AG04450 (cell line): Measurements from ENCODE around the gene MLIP. TPM values are rescaled to one million over a fixed set of nuclear protein-coding genes. Genes with fewer than 3 reads are reported as not detected.
"Not testable (repeated sequence)": the region's sequence is repeated elsewhere in the genome, so short reads cannot be mapped to it uniquely, and the experiment has no call there.

ENCODE experiments used
- CTCF ChIA-PET: fragments of 300-600, 350-600 bp; formaldehyde crosslinking; extraction: SDS; loops from one replicate; lab custom pipeline; 2022; ENCODE audit warnings: antibody characterized with exemption, inconsistent platforms; lab: Charles Lee
- POLR2A ChIA-PET: fragments of 350-600 bp; formaldehyde crosslinking; extraction: SDS; loops from one replicate; lab custom pipeline; 2021; ENCODE audit warnings: antibody characterized with exemption, inconsistent platforms; lab: Yijun Ruan, JAX
- DNase-seq: peaks from one replicate; pipeline ENCODE4 v3.0.0-alpha.2; 2011; ENCODE audit warnings: low read depth, low spot score
- H3K27ac ChIP-seq: one replicate; pipeline ENCODE4 v1.5.1; 2012; ENCODE audit warnings: low read depth, low read length, control low read depth
- H3K27me3 ChIP-seq: one replicate; pipeline ENCODE4 v1.6.0; 2012; ENCODE audit warnings: low read length; ENCODE audit not compliant: control insufficient read depth, insufficient read depth
- H3K4me3 ChIP-seq: 2 replicates; pipeline ENCODE4 v1.5.1; 2011; ENCODE audit warnings: mild to moderate bottlenecking, low read depth, low read length, control low read depth
- H3K9me3 ChIP-seq: 2 replicates; pipeline ENCODE4 v1.5.1; 2012; ENCODE audit warnings: low read length; ENCODE audit not compliant: control insufficient read depth, insufficient read depth
- polyA plus RNA-seq: library from polyadenylated mRNA; depleted of rRNA; stranded (reverse); fragments of >200 nt; gene quantifications from 2 replicates; pipeline ENCODE4 v1.2.3, GENCODE V29; 2011
- TF ChIP-seq, protein P1 (sequence below): IDR thresholded peaks from 2 replicates; pipeline ENCODE4 v1.5.1; 2011; ENCODE audit warnings: low read depth, low read length, control low read depth, inconsistent platforms

MLIP gene
- polyA plus RNA-seq, 1 experiment: not detected

DNA sequence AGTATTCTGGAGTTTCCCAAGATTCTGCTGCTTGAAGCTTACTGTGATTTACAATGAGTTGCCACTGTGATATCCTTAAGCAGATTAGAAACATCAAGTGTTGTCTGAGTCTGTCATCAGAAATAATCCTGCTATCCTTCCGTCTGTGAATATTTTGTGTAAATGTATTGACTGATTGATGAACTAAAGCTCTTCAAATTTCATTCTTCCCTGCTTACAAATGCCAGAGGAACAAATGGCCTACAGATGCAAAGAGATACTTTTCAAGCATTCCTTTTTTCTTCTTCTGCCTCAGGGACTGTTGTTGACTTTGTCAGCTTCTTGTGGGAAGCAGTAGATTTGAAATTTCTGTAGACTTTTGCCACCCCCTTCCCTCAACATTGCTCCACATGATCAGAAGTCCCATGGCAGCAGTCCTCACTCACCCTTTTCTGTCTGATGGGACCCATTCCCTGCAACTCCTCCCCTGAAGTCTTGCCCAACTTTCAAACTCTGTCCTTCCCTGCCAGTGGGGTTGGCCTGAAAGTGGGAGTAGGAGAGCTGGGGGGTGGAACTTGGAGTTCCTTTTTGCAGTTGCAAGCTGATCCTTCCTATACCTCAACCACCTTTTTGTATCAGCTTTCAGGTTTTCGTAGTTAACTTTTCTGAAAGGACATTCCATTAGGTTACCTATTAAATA lies 38.5 kb upstream of the MLIP start:
- POLR2A ChIA-PET: no interaction called here
- H3K9me3 ChIP-seq: no peaks in the 10 kb centered on the region
- no peak overlapping the region for H3K4me3 ChIP-seq
- H3K27ac ChIP-seq: no peak overlapping the region
- CTCF ChIA-PET: interaction anchor here (1.4 kb wide), 1 partner anchor 86 kb away, joined by 3 read pairs; no protein-coding TSS in a partner anchor
- TF ChIP-seq, protein P1, sequence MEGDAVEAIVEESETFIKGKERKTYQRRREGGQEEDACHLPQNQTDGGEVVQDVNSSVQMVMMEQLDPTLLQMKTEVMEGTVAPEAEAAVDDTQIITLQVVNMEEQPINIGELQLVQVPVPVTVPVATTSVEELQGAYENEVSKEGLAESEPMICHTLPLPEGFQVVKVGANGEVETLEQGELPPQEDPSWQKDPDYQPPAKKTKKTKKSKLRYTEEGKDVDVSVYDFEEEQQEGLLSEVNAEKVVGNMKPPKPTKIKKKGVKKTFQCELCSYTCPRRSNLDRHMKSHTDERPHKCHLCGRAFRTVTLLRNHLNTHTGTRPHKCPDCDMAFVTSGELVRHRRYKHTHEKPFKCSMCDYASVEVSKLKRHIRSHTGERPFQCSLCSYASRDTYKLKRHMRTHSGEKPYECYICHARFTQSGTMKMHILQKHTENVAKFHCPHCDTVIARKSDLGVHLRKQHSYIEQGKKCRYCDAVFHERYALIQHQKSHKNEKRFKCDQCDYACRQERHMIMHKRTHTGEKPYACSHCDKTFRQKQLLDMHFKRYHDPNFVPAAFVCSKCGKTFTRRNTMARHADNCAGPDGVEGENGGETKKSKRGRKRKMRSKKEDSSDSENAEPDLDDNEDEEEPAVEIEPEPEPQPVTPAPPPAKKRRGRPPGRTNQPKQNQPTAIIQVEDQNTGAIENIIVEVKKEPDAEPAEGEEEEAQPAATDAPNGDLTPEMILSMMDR: no peak
- no peaks in the 10 kb centered on the region for H3K27me3 ChIP-seq
- no peak for DNase-seq

DNA sequence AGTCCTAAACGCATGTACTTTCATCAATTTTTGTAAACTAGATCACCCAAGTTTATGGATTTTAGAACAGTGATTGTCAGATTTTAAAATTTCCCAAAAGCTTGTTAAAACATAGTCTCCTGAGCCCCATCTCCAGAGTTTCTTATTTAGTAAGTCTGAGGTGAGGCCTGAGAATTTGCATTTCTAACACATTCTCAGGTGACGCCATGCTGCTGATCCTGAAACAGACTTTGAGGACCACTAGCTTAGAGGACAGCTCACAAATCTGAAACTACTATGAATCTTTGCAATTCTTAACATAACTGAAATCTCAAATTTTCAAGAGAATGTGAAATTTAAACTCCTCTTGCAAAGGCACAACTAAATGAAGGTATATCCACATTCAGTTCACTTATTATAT lies 37.8 kb upstream of the MLIP start:
- TF ChIP-seq, protein P1: no peak
- no peak for DNase-seq
- no peaks in the 10 kb centered on the region for H3K9me3 ChIP-seq
- H3K4me3 ChIP-seq: no peak overlapping the region
- ChIA-PET CTCF (interaction anchor here (1.4 kb wide), 1 partner anchor 87 kb away, joined by 3 read pairs; no protein-coding TSS in a partner anchor), POLR2A (no interaction called here)
- H3K27ac ChIP-seq: no peak overlapping the region
- H3K27me3 ChIP-seq: no peaks in the 10 kb centered on the region

GRCh38 chr6:54074109-54074508 lies 37.1 kb upstream of the MLIP start:
- ChIA-PET POLR2A (no interaction called here), CTCF (no interaction called here)
- Histone ChIP-seq H3K4me3 (no peak overlapping the region), H3K27me3 (no peaks in the 10 kb centered on the region), H3K27ac (no peak overlapping the region), H3K9me3 (no peaks in the 10 kb centered on the region)
- no peak for DNase-seq
- TF ChIP-seq, protein P1: no peak

DNA sequence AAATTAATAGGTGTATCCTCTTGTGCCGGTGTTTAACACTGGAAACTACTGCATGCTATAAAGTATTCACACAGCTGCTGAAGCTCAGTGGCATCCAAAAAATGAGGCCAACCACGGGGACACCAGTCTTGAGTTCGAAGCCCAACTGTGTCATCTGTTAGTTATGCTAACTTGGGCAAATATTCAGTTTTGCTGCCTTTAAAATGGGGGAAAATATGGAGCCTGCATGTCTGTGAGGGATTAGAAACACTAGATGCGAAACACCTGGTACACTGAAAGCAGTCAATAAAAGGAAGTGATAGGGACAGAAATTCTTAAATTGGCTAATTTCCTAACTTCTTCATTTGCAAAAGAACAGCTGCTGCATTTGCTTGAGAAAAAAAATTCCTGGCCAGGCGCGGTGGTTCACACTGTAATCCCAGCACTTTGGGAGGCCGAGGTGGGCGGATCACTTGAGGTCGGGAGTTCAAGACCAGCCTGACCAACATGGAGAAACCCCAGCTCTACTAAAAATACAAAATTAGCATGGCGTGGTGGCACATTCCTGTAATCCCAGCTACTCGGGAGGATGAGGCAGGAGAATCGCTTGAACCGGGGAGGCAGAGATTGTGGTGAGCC lies 36.6 kb upstream of the MLIP start:
- ChIA-PET CTCF (no interaction called here), POLR2A (no interaction called here)
- Histone ChIP-seq H3K4me3 (no peak overlapping the region), H3K27ac (no peak overlapping the region), H3K9me3 (no peaks in the 10 kb centered on the region), H3K27me3 (no peaks in the 10 kb centered on the region)
- TF ChIP-seq, protein P1: no peak
- no peak for DNase-seq

DNA sequence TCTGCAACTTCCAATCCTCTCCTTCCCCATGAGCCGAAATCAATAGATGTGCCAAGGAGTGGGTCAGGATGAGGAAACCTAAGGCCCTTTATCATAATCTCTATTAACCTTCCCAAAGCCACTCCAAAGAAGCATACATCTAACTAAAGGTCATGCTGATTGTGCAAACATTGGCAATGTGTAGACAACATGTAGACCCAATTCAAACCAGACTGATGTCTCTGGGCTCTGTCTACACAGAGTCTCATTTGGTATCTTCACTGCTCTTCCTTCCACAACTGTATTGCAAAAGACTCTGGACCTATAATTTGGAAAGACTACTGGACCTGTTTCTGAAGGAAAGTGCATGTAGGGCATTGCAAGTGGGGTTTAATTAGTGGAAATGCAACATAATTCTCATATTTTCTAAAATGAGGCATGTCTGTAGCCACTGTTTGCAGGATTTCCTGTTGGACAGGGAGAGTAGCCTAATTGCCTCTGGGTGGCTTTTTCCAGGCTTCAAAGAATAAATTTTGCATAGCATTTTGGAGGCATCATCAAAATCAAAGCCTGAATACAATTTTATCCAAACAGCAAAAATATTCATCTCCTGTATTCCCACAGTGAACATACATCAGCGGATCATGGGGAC lies 35.0 kb upstream of the MLIP start:
- CTCF ChIA-PET: no interaction called here
- H3K4me3 ChIP-seq: no peak overlapping the region
- POLR2A ChIA-PET: no interaction called here
- H3K27ac ChIP-seq: no peak overlapping the region
- H3K27me3 ChIP-seq: no peaks in the 10 kb centered on the region
- no peaks in the 10 kb centered on the region for H3K9me3 ChIP-seq
- TF ChIP-seq, protein P1: no peak
- DNase-seq: no peak

DNA sequence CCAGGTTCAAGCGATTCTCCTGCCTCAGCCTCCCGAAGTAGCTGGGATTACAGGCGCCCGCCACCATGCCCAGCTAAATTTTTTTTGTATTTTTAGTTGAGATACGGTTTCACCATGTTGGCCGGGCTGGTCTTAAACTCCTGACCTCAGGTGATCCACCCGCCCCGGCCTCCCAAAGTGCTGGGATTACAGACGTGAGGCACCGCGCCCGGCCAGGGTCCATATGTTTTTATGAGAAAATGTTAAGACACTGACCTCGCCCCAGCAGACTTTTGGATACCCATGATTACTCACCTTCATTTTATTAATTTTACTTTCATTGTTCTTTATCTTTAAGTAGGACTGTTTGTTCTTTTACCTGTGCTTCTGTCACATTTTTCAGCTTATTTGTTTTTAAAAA lies 29.7 kb upstream of the MLIP start:
- H3K27me3 ChIP-seq, POLR2A ChIA-PET, DNase-seq, H3K27ac ChIP-seq, H3K9me3 ChIP-seq, CTCF ChIA-PET, H3K4me3 ChIP-seq: not testable (repeated sequence)
